ENCODE results near the gene FRMD1. TPM values are rescaled to one million over a fixed set of nuclear protein-coding genes. Genes with fewer than 3 reads are reported as not detected.

Gene FRMD1
- total RNA-seq, 1 experiment from 2014 or later = not detected

DNA sequence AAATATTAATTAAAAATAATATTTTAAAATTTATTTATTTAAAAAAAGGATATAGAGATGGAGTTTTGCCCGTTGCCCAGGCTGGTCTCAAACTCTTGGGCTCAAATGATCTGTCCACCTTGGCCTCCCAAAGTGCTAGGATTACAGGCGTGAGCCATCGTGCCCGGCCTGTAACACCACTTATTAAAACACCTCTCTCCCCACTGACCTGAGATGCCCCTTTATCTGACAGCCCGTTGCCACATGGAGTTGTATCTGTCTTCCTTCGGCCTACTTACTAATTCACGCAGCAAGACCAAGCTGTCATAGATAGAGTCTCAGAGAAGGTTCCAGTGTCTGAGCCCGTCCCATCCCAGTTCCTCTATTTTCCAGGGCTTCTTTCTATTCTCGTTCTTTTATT, 50.8 kb downstream of the FRMD1 start:
- DNase-seq (ENCODE audit: low read depth) = no peak

DNA sequence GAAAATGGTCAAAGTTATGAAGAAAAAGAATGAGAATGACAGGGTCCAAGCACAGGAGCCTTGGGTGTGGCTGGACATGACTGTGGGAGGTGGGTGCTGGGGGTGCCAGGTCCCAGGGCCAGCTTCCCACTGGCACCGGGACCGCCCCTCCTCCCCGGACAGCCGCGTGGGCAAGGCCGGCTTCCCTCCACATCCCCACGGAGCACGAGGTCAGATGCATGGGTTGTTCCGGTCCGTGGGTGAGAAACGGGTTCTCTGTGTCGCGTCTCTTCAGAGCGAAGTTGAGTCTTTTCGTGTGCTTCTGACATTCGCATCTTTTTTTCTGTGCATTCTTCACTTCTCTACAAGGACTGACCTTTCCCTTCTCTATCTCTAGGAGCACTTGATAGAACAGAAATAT, 51.5 kb downstream of the FRMD1 start:
- no peak for DNase-seq (ENCODE audit: low read depth)

DNA sequence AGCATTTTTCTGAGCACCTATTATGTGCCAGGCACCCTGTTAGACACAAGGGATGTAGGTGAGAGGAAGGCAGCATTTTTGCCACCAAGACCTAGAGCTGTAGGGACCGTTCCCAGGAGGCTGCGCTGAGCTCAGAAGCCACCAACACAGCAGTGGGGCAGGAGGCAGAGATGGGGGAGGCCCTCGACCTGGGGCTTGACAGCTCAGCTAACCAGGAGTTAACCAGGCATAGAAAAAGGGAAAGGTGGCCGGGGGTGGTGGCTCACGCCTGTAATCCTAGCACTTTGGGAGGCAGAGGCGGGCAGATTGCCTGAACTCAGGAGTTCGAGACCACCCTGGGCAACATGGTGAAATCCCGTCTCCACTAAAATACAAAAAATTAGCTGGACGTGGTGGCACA, 52.1 kb downstream of the FRMD1 start:
- DNase-seq (ENCODE audit: low read depth) = no peak

DNA sequence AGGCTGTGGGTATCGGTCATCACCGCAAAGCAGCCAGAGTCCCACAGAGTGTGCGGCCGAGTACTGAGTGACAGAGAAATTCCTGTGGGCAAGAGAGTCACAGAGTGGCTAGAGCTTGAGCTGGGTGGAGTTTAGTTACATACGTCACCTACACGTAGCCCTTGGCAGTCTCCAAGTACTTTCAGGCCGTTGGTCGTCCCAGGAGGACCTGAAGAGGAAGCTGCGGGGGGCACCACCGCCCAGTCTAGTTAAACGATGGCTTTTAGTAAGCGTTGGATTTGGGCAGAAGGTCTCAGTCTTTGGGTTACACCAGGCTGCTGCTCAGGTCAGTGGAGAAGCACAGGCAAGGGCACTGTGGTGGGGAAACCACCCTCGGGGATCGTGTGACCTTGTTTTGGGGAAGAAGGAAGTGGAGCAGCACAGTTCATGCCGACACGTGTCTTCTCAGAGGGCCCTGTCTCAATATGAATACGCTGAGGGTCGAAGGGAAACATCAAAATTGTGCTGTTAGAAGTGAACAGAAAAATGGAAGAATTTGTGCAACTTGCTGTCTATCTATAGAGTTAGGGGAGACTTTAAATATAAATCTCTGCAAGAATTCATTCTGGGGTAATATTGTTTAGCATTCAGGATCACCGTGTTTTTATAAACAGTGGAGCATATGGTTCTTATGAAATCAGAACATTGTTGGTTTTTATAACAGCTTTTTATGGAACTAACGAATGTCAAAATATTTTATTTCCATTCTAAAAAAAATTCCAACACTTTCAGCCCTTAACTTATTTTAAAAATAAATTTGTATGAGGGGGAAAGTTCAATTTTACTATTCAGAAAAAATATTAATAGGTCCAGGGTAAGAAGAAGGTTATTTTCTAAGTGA, 52.9 kb downstream of the FRMD1 start:
- no peak for DNase-seq (ENCODE audit: low read depth)

DNA sequence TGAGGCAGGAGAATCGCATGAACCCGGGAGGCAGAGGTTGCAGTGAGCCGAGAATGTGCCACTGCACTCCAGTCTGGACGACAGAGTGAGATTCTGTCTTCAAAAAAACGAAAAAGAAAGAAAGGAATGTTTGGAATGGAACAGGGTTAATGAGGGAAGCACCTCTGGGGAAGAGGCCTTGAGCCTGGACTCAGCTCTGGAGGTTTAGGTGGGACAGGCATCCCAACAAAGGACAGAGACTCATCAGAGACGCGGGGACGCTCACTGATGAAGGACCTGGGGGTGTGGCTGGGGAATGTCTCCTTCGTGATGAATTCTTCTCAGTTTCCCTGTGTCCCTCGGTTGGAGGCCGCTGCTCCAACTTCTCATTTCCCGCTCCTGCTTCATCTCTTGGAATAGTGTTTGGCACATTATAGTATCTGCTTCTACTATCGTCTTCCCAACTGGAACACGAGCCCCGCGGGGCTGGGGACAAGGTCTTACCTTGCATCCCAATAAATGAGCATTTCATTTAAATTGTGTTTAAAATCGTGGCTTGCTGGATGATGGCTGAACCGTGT, 54.0 kb downstream of the FRMD1 start:
- DNase-seq (ENCODE audit: low read depth) = no peak

DNA sequence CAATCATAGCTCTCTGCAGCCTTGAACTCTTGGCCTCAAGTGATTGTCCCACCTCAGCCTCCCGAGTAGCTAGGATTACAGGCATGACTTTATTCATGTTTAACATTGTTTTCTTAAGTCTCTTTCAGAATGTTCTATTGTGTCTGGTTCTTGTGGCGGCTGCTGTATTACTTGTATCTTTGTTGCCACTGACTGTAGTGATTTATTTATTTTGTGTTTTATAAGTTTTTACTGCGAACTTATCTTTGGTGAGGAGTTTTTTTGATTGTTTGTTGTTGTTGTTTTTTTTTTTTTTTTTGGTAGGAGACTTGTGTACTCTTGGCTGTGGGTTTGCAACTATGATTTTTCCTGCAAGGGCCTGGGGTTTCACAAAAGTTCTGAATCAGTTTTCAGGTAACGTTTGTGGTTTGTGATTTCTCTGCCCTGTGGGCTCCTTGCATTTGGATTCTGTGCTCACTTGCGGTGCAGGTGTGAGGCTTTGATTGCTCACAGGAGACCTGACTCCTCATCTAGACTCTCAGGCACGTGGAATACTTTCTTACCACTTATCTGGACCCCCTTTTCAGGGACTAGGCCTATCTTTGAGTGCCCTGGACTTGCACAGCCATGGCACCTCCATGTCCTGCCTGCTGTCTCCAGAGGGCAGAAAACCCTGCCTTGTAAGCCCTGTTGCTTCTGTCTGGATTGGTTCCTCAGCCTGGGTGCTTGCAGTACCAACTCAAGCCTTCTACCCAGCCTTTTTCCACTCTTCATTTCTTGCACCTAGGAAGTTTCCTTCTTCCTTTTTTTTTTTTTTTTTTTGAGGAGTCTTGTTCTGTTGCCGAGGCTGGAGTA, 56.3 kb downstream of the FRMD1 start:
- DNase-seq (ENCODE audit: low read depth) = no peak

DNA sequence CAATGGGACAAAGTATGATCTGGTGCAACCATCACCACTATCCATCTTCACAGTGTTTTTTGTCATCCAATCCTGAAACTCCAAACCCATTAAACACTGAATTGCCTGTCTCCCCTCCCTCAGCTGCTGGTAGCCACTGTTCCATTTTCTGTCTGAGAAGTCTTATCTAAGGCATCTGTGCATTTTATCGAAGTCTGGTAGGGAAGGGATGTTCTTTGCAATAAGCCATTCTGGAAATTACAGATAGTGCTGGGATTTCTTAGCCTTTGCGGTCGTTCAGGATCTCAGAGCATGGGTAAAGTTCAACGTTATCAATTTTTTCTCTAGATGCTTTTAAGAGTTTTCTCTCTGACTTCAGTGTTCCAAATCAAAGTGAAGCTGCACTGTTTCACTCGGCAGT, 57.4 kb downstream of the FRMD1 start:
- no peak for DNase-seq (ENCODE audit: low read depth)

DNA sequence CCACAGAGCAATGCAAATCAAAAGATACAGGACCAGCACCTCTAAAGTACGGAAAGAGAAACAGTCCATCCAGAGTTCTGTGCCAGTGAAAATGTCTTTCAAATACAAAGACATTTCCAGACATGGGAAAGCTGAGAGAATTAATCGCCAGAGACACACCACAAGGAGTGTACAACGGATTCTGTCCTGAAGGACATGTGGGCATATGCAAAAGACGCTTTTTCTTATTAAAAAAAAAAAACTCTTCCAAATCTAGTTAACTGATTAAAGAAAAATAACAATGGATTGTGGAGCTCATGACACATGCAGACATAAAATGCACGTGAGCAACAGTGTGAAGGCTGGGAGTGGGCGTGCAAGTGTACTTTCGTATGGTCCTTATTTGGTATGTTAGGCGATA, 58.8 kb downstream of the FRMD1 start:
- DNase-seq (ENCODE audit: low read depth) = no peak

DNA sequence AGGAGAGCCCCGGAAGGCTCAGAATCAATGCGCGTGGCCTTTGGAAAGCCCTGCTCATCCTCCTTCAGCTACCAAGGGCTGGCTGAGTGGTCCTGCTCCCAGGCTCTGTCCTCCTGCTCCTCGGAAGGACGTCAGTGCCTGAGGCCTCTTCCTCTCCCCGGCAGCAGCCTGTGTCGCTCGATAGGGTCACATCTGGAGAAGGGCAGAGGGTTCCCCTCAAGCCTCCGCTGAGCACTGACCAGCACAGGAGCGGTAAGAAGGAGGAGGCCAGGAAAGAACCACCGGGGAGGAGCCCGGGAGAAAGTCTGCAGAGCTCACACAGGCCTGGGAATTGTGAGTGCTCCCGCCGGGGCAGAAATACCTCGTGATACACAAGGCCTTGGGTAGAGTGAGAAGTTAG, 60.3 kb downstream of the FRMD1 start:
- DNase-seq (ENCODE audit: low read depth) = no peak

DNA sequence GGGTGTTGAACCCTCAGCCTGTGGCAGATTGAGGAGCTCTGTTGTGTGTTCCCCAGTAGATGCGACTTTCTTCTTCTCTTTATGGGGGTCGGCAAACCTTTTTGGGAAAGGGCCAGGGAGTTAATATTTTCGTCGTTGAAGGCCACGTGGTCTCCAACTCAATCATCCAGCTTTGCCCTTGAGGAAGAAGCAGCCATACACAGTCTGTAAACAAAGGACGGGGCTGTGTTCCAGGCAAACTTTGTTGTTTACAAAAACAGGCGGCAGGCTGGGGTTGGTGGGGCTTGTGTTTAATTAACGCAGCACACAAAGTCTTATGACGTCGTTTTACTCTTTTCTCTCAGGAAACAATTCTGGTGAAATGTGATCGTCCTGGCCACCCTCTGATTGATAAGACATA, 61.4 kb downstream of the FRMD1 start:
- no peak for DNase-seq (ENCODE audit: low read depth)

DNA sequence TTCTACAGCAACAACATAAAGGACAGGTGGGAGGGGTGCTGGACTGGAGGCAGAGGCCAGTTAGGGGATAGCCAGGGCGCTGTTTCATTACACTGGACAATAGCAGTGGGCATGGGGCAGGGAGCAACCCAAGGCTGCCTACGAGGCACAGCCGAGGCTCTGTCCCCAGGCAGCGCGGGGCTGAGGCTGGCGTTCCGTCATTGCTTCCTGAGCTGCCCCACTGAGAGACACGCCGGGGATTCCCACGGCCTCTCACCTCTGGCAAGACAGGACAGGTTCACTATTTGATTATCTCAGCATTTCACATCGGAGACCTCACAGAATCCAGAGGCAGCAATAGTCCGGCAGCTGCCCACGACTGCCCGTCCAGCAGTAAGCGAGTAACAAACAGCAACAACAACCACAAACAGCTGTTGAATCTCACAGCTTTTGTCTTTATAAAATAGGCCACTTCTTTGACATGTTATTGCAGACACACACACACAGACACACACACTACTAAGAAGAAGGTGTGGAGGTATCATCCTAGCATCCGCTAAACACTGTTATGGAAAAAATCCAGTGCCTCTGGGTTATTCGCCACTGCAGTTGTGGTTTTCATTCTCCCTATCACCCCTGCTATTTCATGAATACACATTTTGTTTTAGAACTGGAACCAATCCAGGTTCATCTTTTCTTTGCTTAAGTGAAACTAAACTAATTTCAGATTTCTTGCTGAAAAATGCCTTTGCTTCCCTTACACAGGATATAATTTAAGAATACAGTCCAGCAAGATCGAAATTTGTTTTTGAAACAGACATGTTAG, 62.1 kb downstream of the FRMD1 start:
- peak; percentile 12 for DNase-seq (ENCODE audit: low read depth)

DNA sequence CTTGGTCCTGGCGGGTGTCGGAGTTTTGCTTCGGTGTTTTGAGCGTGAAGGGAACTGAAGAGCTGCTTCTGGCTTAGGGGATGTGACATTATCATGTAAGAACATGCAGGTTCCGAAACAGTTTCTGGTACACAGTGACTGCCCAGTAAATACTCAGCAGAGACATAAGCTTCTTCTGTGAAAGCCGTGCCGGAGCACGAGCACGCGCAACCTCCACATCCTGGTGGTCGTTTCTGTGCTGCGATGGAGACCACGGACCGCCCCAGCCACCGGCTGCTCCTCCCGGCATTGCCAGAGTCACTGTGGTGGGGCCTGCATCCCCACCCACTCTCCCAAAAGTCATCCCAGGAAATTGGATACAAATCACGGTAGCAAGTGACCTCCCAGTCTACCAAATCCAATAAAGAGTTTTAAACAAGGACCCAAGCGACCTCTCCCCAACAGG, 62.8 kb downstream of the FRMD1 start:
- no peak for DNase-seq (ENCODE audit: low read depth)

DNA sequence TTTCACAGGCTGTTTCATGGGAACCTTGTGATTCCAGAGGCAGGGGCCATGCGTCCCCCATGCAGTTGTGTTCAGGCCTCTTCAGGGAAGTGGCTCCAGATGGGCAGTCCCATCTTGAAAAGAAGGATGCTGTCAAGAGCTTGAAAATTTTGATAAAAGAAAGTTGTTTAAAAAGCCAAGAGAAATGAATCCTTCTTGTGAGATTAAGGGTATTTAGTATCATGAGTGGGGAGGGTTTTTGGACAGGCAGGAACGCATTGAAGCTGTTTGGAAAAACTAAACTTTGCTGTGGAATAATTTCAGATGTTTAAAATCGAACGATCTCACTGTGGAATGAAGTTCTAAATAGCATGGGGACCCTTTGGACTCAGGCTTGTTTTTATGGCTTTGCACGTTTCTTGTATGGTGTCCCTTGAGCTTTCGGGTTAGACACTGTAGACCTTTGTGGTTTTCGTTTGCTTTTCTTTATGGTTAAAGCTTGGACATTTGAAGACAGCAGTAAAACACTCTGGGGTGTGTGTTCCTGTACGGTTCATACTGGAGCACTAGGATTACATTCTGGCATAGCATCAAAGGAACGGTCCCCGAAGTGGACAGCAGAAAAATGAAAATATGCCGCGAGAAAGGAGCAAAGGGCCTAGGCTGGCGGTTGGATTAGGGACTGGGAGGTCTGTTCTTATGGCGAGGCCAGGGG, 63.4 kb downstream of the FRMD1 start:
- no peak for DNase-seq (ENCODE audit: low read depth)

DNA sequence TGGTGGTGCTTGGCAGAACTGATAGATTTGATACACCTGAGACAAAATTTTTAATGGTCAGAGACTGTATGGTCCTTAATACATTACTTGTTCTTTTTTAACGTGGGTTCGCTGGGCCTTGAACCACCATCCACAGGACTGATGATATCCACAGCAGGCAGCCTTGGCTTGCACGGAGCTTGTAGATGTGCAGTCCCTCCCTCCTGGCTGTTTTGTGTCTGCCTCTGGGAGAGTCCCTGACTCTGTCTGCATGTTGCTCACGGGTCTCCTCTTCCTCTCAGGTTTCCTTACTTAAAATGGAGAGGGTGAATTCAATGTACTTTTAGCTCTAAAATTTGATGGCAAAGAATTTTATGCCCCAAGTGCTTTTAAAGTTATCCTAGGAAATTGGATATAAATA, 64.0 kb downstream of the FRMD1 start:
- no peak for DNase-seq (ENCODE audit: low read depth)

DNA sequence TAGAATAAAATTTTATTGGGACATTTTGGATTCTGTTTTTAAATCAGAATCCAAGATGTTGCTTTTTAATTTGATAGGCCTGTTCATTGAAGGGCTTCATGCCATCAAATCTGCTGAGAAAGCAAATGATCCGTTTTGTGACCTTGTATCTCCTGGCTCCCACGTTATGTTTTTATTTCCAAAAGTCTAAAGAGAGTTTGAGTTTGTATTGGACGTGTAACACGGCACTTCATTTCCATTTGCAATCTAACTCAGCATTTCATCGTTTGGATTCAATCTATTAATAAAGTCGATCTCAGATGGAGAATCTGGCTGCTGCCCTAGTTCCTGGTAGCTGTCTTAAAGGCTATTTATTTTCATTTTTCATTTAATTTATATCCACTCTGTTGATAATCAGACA, 64.6 kb downstream of the FRMD1 start:
- DNase-seq (ENCODE audit: low read depth) = no peak

DNA sequence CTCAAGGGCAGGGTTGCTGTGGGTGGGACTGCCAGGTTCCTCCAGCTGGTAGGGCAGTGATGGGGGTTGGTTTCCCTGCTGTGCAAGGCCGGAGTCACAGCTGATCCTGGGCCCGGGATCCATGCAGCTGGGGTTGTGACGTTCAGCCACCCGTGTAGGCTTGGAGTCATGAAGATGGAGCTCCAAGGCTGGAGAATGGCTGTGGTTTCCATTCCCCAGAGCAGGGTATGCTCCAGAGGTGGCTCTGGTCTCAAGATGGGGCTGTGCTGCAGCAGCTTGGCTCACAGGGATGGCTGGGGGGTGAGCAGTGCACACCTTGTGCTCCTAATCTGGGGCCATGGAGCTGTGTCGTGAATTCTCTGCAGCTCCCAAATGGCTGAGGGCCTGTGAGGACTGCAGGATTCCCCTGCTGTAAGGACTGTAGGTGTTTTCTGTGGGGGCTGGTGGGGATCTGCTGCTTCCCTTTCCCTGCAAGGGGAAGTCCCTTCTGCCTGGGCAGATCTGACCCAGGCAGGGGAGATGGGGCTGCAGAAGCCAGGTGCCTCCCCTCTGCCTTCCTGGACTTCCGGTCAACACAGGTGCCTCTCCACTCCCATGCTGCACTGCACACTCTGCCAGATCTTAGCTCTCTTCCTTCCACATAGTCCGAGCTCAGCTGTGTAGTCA, 65.6 kb downstream of the FRMD1 start:
- DNase-seq (ENCODE audit: low read depth) = no peak

DNA sequence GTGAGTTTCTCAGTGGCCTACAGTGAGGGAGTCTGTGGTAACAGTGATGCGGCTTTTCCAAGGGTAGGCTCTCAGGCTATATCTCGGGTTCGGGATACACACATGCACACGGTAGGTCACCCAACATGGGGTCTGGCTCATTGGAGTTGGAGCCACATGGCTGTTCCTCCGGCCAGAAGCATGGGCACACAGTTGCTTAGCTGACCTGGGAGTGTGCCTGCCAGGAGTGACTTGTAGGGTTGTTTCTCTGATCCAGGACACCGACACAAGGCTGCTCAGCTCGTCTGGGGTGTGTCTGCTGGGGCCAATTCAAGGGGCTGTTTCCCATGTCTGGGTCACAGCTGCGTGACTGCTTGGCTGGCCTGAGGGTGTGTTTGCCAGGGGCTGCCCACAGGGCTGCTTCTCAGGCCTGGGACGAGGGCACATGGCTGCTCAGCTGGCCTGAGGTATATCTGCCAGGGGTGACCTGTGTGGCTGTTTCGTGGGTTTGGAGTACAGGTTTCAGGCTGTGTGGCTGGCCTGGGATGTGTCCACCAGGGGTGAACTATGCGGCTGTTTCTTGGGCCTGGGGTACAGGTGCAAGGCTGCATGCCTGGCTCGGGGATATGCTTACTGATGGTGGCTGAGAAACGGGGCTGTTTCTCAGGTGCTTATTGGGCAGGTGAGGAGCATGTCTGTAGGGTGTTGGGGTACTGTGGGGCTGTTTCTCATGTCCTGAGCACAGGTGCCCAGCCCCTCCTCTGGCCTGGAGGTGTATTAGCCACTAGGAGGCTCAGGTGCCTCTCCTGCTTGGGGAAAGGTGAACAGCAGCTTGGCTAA, 66.4 kb downstream of the FRMD1 start:
- no peak for DNase-seq (ENCODE audit: low read depth)

DNA sequence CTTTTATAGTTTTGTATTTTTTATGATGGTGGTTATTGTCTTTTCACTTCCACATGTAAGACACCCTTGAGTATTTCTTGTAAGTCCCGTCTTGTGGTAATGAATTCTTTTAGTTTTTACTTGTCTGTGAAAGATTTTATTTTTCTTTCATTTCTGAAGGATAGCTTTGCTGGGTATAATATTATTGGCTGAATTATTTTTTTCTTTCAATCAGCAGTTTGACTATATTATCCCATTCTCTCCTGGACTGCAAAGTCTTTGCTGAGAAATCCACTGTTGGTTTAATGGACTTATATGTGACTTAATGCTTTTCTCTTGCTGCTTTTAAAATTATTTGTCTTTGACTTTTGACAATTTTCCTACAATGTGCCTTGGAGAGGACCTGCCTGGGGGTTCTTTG, 67.7 kb downstream of the FRMD1 start:
- no peak for DNase-seq (ENCODE audit: low read depth)

DNA sequence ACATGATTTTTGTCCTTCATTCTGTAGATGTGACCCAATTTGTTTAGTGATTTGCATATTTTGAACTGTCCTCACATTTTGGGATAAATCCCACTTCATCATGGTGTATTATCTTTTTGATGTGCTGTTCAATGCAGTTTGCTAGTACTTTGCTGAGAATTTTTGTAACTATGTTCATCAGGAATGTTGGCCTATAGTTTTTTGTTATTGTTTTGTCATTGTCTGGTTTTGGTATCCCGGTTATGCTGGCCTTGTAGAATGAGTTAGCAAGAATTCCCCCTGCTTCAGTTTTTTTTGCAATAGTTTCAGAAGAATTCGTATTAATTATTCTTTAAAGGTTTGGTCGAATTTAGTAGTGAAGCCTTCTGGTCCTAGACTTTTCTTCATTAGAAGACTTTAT, 69.7 kb downstream of the FRMD1 start:
- DNase-seq (ENCODE audit: low read depth) = no peak

Measured in LHCN-M2 (cell line).